OCI-LY3 (cell line): ENCODE measurements around the gene KIF25.

Source experiments
- CTCF ChIP-seq: fragments of 200-600, 300-600 bp; sonication (generic); IDR thresholded peaks from 2 replicates; pipeline ENCODE4 v1.5.1; 2014; ENCODE audit warnings: antibody characterized with exemption, low read length, low read depth
- EZH2phosphoT487 ChIP-seq: fragments of 200-600 bp; shearing (Covaris generic); IDR thresholded peaks from 2 replicates; pipeline ENCODE4 v1.6.1; 2018; ENCODE audit warnings: antibody characterized with exemption, mixed run types, low read depth

GRCh38 chr6:168032005-168032760 is 34.7 kb downstream of the KIF25 start:
- TF ChIP-seq CTCF (no peak), EZH2phosphoT487 (no peak)
